ENCODE measurements around the gene TTYH1. TPM values are rescaled to one million over a fixed set of nuclear protein-coding genes. Genes with fewer than 3 reads are reported as not detected.

TTYH1 gene
- total RNA-seq (2022; extraction: Qiagen RNA extraction; ENCODE audit: low read depth): 0.10 TPM in 1 of 5 replicates, not detected in the others

GRCh38 chr19:54415208-54415900, at the start of gene TTYH1:
TTYH1 (plus strand) TSS chr19:54415464; CDS start chr19:54415553, 89 bp downstream.

GRCh38 chr19:54448774-54449700, 33.8 kb downstream of the TTYH1 start, which contains the start of gene LENG8:
LENG8 (plus strand) TSS chr19:54449199; CDS start chr19:54451345, 2,146 bp downstream.

GRCh38 chr19:54463531-54464043, 48.3 kb downstream of the TTYH1 start, which contains the start of gene LENG9:
LENG9 (minus strand) TSS chr19:54463778; CDS start chr19:54463526, 252 bp downstream.

GRCh38 chr19:54473071-54473891, 58.0 kb downstream of the TTYH1 start, which contains the start of gene CDC42EP5:
CDC42EP5 (minus strand) TSS chr19:54473296; CDS start chr19:54465547, 7,749 bp downstream.

Other genes with a start within 250 kb of the TTYH1 start
- 0.24 to 1.5 TPM (median 1.3 TPM) in 5 replicates for gene TMC4, start 242.3 kb upstream of the TTYH1 start, total RNA-seq (2022; extraction: Qiagen RNA extraction; ENCODE audit: low read depth)
- gene MBOAT7, start 225.9 kb upstream of the TTYH1 start, total RNA-seq (2022; extraction: Qiagen RNA extraction; ENCODE audit: low read depth): 126 to 174 TPM (median 157 TPM) in 5 replicates
- 80.8 to 131 TPM (median 123 TPM) in 5 replicates for gene TSEN34, start 224.2 kb upstream of the TTYH1 start, total RNA-seq (2022; extraction: Qiagen RNA extraction; ENCODE audit: low read depth)
- gene RPS9, start 214.6 kb upstream of the TTYH1 start, total RNA-seq (2022; extraction: Qiagen RNA extraction; ENCODE audit: low read depth): 2,035 to 2,508 TPM (median 2,323 TPM) in 5 replicates
- 0.05 to 0.11 TPM (median 0.06 TPM) in 3 of 5 replicates, not detected in the others for gene LILRB3, start 192.5 kb upstream of the TTYH1 start, total RNA-seq (2022; extraction: Qiagen RNA extraction; ENCODE audit: low read depth)
- 0.03 to 0.07 TPM in 2 of 5 replicates, not detected in the others for gene LILRA6, start 172.7 kb upstream of the TTYH1 start, total RNA-seq (2022; extraction: Qiagen RNA extraction; ENCODE audit: low read depth)
- 0.03 to 0.06 TPM in 2 of 5 replicates, not detected in the others for gene LILRB5, start 158.2 kb upstream of the TTYH1 start, total RNA-seq (2022; extraction: Qiagen RNA extraction; ENCODE audit: low read depth)
- 0.14 TPM in 1 of 5 replicates, not detected in the others for gene LILRB2, start 134.4 kb upstream of the TTYH1 start, total RNA-seq (2022; extraction: Qiagen RNA extraction; ENCODE audit: low read depth)
- not detected in 5 replicates for gene LILRA5, start 102.3 kb upstream of the TTYH1 start, total RNA-seq (2022; extraction: Qiagen RNA extraction; ENCODE audit: low read depth)
- gene LILRA4, start 76.3 kb upstream of the TTYH1 start, total RNA-seq (2022; extraction: Qiagen RNA extraction; ENCODE audit: low read depth): not detected in 5 replicates
- 0.08 to 0.12 TPM in 2 of 5 replicates, not detected in the others for gene LAIR1, start 50.5 kb upstream of the TTYH1 start, total RNA-seq (2022; extraction: Qiagen RNA extraction; ENCODE audit: low read depth)
- gene LENG8, start 33.7 kb downstream of the TTYH1 start, total RNA-seq (2022; extraction: Qiagen RNA extraction; ENCODE audit: low read depth): 85.8 to 138 TPM (median 96.4 TPM) in 5 replicates
- 4.6 to 7.5 TPM (median 6.5 TPM) in 5 replicates for gene LENG9, start 48.3 kb downstream of the TTYH1 start, total RNA-seq (2022; extraction: Qiagen RNA extraction; ENCODE audit: low read depth)
- not detected in 5 replicates for gene CDC42EP5, start 57.8 kb downstream of the TTYH1 start, total RNA-seq (2022; extraction: Qiagen RNA extraction; ENCODE audit: low read depth)
- not detected in 5 replicates for gene LAIR2, start 87.4 kb downstream of the TTYH1 start, total RNA-seq (2022; extraction: Qiagen RNA extraction; ENCODE audit: low read depth)
- gene LILRA2, start 158.3 kb downstream of the TTYH1 start, total RNA-seq (2022; extraction: Qiagen RNA extraction; ENCODE audit: low read depth): not detected in 5 replicates
- not detected in 5 replicates for gene LILRA1, start 178.2 kb downstream of the TTYH1 start, total RNA-seq (2022; extraction: Qiagen RNA extraction; ENCODE audit: low read depth)
- gene LILRB1, start 215.0 kb downstream of the TTYH1 start, total RNA-seq (2022; extraction: Qiagen RNA extraction; ENCODE audit: low read depth): 0.02 TPM in 1 of 5 replicates, not detected in the others
- gene LILRB4, start 247.5 kb downstream of the TTYH1 start, total RNA-seq (2022; extraction: Qiagen RNA extraction; ENCODE audit: low read depth): 0.07 TPM in 1 of 5 replicates, not detected in the others